BJ (cell line): ENCODE measurements around the gene NRROS. TPM values are rescaled to one million over a fixed set of nuclear protein-coding genes. Genes with fewer than 3 reads are reported as not detected.
"Not testable (repeated sequence)": the region's sequence is repeated elsewhere in the genome, so short reads cannot be mapped to it uniquely, and the experiment has no call there.

Experiments used
- CTCF ChIA-PET: fragments of 350-600 bp; formaldehyde crosslinking; extraction: SDS; loops from one replicate; lab custom pipeline; 2021; ENCODE audit warnings: antibody characterized with exemption, inconsistent platforms; lab: Yijun Ruan, JAX
- POLR2A ChIA-PET: fragments of 300-600 bp; sonication (Branson Sonifier 250); formaldehyde crosslinking; extraction: SDS; loops from one replicate; lab custom pipeline; 2021; ENCODE audit warnings: antibody characterized with exemption; lab: Charles Lee
- DNase-seq: peaks from one replicate; pipeline ENCODE4 v3.0.0-alpha.2; 2011; ENCODE audit warnings: low read depth
- H3K27me3 ChIP-seq: 2 replicates; pipeline ENCODE4 v1.6.0; 2011; ENCODE audit warnings: low read length; ENCODE audit not compliant: control insufficient read depth, insufficient read depth
- H3K36me3 ChIP-seq: 2 replicates; pipeline ENCODE4 v1.5.1; 2011; ENCODE audit warnings: low read length; ENCODE audit not compliant: control insufficient read depth, insufficient read depth
- H3K4me3 ChIP-seq: 2 replicates; pipeline ENCODE4 v1.5.1; 2011; ENCODE audit warnings: low read depth, mild to moderate bottlenecking, control low read depth, low read length
- polyA plus RNA-seq: library from polyadenylated mRNA; depleted of rRNA; stranded (reverse); fragments of >200 nt; gene quantifications from 2 replicates; pipeline ENCODE4 v1.2.3, GENCODE V29; 2011
- TF ChIP-seq, protein P1 (sequence below): IDR thresholded peaks from 2 replicates; pipeline ENCODE4 v1.5.1; 2011; ENCODE audit warnings: low read depth, mild to moderate bottlenecking, control low read depth, inconsistent platforms, low read length, moderate library complexity; ENCODE audit not compliant: insufficient read depth

Gene NRROS
- polyA plus RNA-seq, 1 experiment: 0.07 TPM

- DNase-seq: no peak
- Histone ChIP-seq H3K27me3 (peaks cover 6% of the 10 kb centered on the region), H3K4me3 (no peak overlapping the region), H3K36me3 (no peaks in the 10 kb centered on the region)
- POLR2A ChIA-PET: no interaction called here
- TF ChIP-seq, protein P1, sequence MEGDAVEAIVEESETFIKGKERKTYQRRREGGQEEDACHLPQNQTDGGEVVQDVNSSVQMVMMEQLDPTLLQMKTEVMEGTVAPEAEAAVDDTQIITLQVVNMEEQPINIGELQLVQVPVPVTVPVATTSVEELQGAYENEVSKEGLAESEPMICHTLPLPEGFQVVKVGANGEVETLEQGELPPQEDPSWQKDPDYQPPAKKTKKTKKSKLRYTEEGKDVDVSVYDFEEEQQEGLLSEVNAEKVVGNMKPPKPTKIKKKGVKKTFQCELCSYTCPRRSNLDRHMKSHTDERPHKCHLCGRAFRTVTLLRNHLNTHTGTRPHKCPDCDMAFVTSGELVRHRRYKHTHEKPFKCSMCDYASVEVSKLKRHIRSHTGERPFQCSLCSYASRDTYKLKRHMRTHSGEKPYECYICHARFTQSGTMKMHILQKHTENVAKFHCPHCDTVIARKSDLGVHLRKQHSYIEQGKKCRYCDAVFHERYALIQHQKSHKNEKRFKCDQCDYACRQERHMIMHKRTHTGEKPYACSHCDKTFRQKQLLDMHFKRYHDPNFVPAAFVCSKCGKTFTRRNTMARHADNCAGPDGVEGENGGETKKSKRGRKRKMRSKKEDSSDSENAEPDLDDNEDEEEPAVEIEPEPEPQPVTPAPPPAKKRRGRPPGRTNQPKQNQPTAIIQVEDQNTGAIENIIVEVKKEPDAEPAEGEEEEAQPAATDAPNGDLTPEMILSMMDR: peak; percentile 28; the same call in 1 of the 2 replicates
- CTCF ChIA-PET: interaction anchor here (0.5 to 2.2 kb wide), 4 partner anchors 14 to 378 kb away, joined by 3 to 8 read pairs (median 4); no protein-coding TSS in a partner anchor
These were observed 2.8 kb upstream of the NRROS start for GRCh38 chr3:196636369-196637349.

GRCh38 chr3:196637941-196638340 lies 1.6 kb upstream of the NRROS start:
- H3K36me3 ChIP-seq, POLR2A ChIA-PET, DNase-seq, H3K4me3 ChIP-seq, H3K27me3 ChIP-seq: not testable (repeated sequence)
- CTCF ChIA-PET: interaction anchor here (0.7 to 2.2 kb wide), 3 partner anchors 13 to 47 kb away, joined by 3 to 8 read pairs (median 3); no protein-coding TSS in a partner anchor

- CTCF ChIA-PET: interaction anchor here (0.7 to 1.3 kb wide), 2 partner anchors 10 to 12 kb away, joined by 3 to 4 read pairs; no protein-coding TSS in a partner anchor
- POLR2A ChIA-PET: no interaction called here
- peaks cover 9% of the 10 kb centered on the region for H3K27me3 ChIP-seq
- TF ChIP-seq, protein P1: no peak
- no peak for DNase-seq
- H3K4me3 ChIP-seq: peak overlapping the region; percentile 33; the same call in 1 of the 2 replicates
- no peaks in the 10 kb centered on the region for H3K36me3 ChIP-seq
These were observed 522 bp upstream of the NRROS start for GRCh38 chr3:196638861-196639482.

DNA sequence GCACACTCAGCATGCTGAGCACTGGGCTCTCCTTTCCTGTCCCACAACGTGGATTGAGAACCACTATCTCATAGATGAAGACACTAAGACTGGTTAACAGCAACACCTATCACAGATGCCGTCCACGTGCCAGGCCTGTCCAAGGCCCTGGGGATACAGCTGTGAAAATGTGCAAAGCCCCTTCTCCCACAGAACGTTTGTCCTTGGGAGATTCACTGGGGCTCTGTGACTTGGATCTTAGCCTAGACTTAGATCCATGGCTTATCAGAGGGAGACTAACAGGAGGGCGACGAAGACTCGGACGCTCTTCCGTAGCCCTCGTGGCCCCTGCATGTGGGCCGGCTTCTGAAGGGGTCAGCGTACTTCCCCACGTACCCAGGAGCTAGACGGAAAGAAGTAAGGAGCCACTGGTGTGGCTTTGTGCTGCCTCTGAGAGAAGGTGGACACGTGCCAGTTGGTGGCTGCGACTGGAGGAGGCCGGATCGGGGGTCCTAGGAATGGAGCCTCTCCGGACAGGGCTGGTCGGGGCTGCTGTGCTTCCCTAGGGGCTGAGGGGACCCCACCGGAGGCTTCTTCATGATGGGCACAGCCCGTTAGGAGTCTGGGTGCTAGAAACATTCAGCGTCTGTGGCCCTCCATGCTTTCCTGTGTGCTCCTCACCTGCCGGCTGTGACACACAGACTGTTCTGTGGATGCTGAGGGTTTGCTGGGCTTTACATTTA lies 964 bp downstream of the NRROS start:
- Histone ChIP-seq H3K36me3 (no peaks in the 10 kb centered on the region), H3K4me3 (no peak overlapping the region), H3K27me3 (peaks cover 10% of the 10 kb centered on the region)
- DNase-seq: no peak
- POLR2A ChIA-PET: no interaction called here
- TF ChIP-seq, protein P1: no peak
- CTCF ChIA-PET: interaction anchor here (0.8 to 0.9 kb wide), 2 partner anchors 37 to 45 kb away, joined by 3 to 4 read pairs; no protein-coding TSS in a partner anchor

DNA sequence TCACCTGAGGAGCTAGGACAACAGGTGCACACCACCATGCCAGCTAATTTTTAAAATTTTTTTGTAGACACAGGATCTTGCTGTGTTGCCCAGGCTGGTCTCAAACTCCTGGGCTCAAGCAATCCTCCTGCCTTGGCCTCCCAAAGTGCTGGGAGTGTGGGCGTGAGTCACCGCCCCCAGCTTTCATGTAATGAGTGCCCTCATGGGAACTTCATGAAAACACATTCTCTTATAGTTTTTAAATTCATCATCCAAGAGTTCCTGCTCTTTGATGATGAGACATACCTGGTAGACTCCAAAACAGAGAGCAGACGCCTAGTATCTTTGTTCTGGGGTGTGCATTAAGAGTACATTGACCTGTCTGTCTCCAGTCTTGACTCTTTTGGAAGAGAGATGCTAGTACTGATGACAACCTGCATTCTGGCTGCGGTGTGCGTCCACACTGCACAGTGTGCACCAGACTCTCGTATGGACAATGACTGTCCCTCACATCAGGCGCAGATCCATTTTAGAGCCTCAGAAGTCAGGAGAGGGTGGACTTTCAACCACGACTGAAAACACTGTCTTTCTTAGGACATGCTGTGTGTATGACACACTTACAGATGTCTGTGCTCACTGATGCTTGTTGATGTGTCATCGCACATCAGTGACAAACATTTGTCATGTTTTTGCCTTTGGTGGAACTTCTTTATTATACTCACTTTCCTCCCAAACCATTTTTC lies 2.0 kb downstream of the NRROS start:
- Histone ChIP-seq H3K36me3 (no peaks in the 10 kb centered on the region), H3K4me3 (no peak overlapping the region), H3K27me3 (peaks cover 15% of the 10 kb centered on the region)
- no peak for DNase-seq
- TF ChIP-seq, protein P1: no peak
- ChIA-PET POLR2A (no interaction called here), CTCF (interaction anchor here (0.9 kb wide), 1 partner anchor 36 kb away, joined by 4 read pairs; no protein-coding TSS in a partner anchor)
